Central memory CD4-positive, alpha-beta T cell (primary cell): Measurements from ENCODE around the gene DLG2.

Experiments
- DNase-seq: peaks from one replicate; pipeline ENCODE4 v3.0.0; 2022

DLG2 gene

DNA sequence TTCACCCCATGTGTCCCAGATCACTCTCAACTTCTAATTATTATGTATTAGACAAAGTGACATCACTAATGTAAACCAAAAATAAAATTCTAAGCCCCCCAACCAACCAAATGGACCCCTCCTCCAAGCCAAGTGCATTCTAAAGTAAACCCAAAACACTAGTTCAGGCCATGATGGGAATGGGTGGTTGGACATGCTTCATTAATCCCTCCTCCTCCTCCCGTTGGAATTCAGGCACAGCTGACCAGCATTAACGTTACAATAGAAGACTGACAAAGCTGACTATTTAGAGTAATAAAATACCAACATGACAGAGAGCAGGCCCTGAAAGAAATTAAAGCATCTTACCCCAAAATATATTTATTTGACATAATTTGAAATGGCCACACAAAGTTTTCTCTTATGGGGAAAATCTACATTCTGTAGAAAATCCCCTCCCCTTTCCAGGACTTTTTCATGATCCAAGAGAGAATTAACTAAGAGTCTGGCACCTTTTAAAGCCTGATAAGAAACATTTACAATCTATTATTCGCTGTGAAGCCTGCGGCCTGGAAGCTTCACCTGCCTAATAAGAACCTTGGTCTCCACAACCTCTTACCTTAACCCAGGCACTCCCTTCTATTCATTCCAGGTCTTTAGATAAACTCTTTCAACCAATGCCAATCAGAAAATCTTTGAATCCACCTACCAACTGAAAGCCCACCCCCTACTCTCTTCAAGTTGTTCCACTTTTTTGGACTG is 1392.5 kb downstream of the DLG2 start:
- DNase-seq, result no peak

- DNase-seq, result no peak
Measured at GRCh38 chr11:84234011-84234410, 1393.1 kb downstream of the DLG2 start.

- DNase-seq, result no peak
Measured at GRCh38 chr11:84232511-84232910, 1394.6 kb downstream of the DLG2 start.

GRCh38 chr11:84230402-84230801 is 1396.7 kb downstream of the DLG2 start:
- DNase-seq, result no peak

- DNase-seq, result no peak
Measured at GRCh38 chr11:84227970-84228665, 1399.0 kb downstream of the DLG2 start.

DNA sequence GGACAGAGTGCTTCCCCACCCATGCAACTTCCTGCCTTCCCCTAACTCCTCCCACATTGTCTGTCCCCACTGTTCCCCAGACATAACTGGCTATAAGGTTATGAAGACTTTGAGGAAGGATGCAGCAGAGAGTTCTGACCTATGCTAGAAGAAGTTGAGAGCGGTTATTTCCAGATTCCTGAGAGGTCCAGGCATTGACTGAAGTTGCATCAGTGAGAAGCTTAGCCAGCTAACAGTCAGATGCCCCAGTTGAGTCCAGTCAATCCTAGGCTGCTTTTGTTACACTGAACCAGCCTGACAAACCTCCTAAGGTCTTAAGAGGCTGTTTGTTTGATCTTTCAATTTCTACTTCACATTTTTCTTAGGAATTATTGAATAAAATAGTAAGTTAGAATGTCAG is 1403.1 kb downstream of the DLG2 start:
- no peak for DNase-seq

- DNase-seq, result no peak
Measured at GRCh38 chr11:84218318-84218717, 1408.8 kb downstream of the DLG2 start.

GRCh38 chr11:84215672-84216071 is 1411.5 kb downstream of the DLG2 start:
- no peak for DNase-seq

DNA sequence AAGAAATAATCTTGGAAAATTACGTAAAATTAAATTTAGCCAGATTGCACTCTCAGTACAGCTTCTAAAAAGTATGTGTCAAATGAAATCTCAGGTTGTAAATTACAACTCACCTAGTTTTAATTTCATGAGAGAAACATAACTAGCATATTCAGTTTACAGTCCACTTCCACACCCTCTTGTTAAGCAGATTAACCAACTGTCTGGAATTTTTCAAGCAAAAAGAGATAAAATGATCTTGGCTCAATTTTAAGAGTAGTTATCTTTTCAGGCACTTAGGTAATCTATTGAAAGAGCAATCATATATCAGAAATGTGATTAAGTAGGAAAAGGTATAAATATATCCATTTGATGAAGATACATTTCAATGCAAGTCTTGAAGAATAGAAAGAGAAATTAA is 1412.6 kb downstream of the DLG2 start:
- DNase-seq, result no peak

DNA sequence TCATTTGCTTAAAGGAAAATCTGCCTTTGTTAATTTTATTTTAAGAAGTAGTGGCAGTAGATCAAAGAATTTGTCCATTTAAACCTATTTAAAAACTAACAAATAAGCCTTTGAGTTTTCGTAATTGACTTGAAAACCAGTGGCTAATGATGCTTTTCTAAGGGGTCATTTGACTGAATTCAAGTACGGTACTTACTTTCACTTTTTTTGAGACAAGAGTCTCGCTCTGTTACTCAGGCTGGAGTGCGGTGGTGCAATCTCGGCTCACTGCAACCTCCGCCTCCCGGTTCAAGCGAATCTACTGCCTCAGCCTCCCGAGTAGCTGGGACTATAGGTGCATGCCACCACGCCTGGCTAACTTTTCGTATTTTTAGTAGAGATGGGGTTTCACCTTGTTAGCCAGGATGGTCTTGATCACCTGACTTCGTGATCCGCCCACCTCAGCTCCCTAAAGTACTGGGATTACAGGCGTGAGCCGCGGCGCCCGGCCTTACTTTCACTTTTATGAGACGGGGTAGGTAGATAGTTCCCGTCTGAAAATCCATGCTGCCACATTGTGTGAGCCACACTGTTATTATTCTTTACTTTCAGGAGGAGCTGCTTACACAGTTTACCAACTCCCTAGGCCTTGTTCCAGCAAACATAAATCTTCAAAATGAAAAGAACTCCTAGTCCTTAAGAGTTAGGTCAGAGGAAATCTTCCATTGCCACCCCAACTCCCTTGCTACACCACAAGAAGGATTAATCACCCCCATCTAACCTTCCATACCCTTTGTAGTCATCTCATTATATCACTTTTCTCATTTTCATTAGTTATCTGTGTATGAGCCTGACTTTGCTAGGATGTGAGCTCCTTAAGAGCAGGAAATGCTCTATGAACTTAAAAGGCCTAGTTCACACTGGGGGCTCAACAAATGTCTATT is 1414.4 kb downstream of the DLG2 start:
- no peak for DNase-seq

DNA sequence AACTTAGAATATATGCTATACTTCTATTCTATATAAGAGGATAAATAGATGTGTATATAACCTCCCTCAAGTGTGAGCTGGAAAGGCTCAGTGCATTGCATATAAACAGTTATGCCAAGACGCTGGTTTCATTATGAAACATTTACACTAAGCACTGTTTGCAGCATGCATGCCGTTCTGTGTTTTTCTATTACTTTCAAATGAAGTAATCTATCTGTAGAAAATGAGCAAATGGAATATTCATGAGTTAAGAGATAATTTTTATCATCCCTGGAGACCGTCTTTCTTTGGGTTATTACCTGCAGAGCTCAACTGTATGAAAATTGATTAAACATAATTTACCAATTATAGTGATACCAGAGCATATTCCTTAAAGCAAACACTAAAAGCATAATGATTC is 1415.2 kb downstream of the DLG2 start:
- no peak for DNase-seq

DNA sequence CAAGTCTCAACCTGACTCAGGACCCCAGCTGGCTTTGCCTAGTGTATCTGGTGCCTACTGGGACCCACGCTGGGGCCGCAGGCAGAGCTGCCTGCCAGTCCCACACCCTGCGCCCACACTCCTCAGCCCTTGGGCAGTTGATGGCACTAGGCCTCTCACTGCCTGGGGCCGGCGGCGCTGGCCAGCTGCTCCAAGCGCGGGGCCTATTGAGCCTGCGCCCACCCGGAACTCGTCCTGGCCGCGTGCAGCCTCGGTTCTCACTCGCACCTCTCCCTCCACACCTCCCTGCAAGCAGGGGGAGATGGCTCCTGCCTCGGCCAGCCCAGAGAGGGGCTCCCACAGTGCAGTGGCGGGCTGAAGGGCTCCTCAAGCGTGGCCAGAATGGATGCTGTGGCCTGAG is 1432.4 kb downstream of the DLG2 start:
- DNase-seq, result no peak

GRCh38 chr11:84193706-84194105 is 1433.4 kb downstream of the DLG2 start:
- no peak for DNase-seq

DNA sequence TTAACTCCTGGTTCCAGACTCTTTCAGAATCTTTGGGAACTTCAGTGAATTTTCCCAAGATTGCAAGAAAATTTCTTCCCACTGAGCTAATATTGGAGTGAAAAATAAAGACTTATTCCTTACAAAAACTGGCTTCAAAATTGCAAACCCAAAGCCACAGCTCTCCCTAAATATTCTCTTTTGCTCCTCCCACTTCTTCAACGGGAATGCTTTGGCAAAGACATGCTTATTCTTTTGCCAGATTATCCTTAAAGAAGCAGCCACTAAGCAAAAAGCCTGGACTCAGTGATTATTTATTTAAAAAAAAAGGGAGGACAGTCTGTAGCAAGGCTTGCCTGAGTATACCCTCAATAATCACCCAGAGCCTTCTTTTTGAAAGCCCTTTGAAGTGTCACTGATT is 1438.6 kb downstream of the DLG2 start:
- no peak for DNase-seq

- no peak for DNase-seq
Measured at GRCh38 chr11:84173078-84173477, 1454.1 kb downstream of the DLG2 start.

DNA sequence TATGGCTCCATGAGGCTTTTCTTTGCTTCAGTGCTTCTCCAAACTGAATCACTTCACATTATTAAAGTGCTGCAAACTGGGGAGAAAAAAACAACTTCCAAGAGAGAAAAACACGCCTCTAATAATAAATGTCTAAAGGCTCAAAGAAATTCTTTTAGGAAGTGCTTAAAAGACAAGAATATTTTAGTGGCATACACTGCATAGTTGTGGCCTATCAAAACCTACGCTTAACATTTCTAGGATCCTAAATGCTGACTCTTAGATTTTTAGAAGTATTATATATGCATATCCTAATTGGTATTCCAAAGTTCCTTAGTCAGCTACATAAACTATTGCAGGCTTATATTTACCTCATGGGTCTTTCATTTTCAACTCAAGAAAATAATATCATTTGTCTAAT is 1462.0 kb downstream of the DLG2 start:
- DNase-seq, result no peak

GRCh38 chr11:84164728-84165127 is 1462.4 kb downstream of the DLG2 start:
- DNase-seq, result no peak

GRCh38 chr11:84163116-84163515 is 1464.0 kb downstream of the DLG2 start:
- no peak for DNase-seq

- no peak for DNase-seq
Measured at GRCh38 chr11:84157639-84158038, 1469.5 kb downstream of the DLG2 start.

- DNase-seq, result no peak
Measured at GRCh38 chr11:84146826-84147225, 1480.3 kb downstream of the DLG2 start.

- DNase-seq, result no peak
Measured at GRCh38 chr11:84145616-84146185, 1481.4 kb downstream of the DLG2 start.

DNA sequence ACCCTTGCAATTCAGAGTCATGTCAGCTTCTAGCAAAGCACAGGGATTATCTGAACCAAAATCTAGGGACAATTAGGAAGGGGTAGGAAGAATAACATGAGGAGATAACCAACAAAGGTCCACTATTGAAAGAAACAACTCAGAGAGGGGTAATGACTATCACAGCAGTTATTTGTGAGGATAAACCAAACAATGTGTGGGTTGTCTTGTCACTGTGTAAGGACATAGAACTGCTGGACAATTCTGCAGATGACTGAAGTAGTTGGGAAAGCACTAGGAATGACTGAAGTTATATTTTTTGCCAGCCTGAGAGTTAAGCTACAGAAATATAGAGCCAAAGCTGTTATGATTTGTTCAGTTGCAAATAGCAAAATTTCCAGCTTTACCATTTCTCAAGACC is 1482.6 kb downstream of the DLG2 start:
- no peak for DNase-seq

GRCh38 chr11:84142411-84142810 is 1484.7 kb downstream of the DLG2 start:
- no peak for DNase-seq
